Right lobe of liver (tissue), 4 donors: ENCODE data around the gene KRTAP5-11.
"Not testable (repeated sequence)": the region's sequence is repeated elsewhere in the genome, so short reads cannot be mapped to it uniquely, and the experiment has no call there.

Experiments
- POLR2A ChIP-seq: fragments of 450-650 bp; IDR thresholded peaks from one replicate; pipeline ENCODE4 v1.6.1; 2017; ENCODE audit warnings: antibody characterized with exemption, mild to moderate bottlenecking
- TF ChIP-seq, protein P1 (sequence below), 4 donors: fragments of 200-600 bp in 3 of 4; fragments of 450-650 bp in 1 of 4; IDR thresholded peaks; one replicate each; pipeline versions ENCODE4 v1.5.1 to v1.8.0; 2016 to 2022; ENCODE audit warnings: antibody characterized with exemption in 4 of 4, mild to moderate bottlenecking in 2 of 4
- donor health status: DM: no; HTN: no; CAD: no.
- donor health status: DM: no; HTN: no; CAD: no.
- donor health status: DM: no; HTN: yes; CAD: no.

DNA sequence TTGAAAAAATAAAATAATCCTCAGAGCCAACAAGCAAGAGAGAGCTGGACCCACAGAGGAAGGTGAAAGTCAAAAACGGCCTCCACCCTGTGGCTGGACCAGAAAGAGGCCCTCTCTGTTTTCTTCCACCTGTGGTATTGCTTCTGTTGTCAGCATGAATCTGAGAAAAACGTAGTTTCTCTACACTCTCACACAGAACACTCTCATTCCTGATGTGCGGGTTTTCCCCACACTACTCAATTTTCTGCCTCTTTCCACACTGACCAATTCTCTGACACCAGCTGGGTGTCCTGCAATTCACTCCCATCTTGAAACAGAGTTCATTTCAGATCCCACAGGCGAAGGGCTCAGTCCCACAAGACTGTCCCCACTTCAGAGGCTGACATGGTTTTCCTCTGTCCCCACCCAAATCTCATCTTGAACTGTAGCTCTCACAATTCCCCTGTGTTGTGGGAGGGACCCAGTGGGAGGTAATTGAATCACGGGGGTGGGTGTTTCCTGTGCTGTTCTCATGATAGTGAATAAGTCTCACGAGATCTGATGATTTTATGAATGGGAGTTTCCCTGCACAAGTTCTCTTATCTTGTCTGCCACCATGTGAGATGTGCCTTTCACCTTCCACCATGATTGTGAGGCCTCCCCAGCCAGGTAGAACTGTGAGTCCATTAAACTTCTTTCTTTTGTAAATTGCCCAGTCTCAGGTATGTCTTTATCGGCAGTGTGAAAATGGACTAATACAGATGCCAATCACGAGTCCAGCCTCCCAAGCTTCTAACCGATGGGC, 42.0 kb downstream of the KRTAP5-11 start:
- not testable (repeated sequence) for TF ChIP-seq POLR2A
- TF ChIP-seq, protein P1, sequence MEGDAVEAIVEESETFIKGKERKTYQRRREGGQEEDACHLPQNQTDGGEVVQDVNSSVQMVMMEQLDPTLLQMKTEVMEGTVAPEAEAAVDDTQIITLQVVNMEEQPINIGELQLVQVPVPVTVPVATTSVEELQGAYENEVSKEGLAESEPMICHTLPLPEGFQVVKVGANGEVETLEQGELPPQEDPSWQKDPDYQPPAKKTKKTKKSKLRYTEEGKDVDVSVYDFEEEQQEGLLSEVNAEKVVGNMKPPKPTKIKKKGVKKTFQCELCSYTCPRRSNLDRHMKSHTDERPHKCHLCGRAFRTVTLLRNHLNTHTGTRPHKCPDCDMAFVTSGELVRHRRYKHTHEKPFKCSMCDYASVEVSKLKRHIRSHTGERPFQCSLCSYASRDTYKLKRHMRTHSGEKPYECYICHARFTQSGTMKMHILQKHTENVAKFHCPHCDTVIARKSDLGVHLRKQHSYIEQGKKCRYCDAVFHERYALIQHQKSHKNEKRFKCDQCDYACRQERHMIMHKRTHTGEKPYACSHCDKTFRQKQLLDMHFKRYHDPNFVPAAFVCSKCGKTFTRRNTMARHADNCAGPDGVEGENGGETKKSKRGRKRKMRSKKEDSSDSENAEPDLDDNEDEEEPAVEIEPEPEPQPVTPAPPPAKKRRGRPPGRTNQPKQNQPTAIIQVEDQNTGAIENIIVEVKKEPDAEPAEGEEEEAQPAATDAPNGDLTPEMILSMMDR (IDR thresholded peaks at IDR 0.05), result not testable (repeated sequence)
